ENCODE data around the gene FLVCR2. TPM values are rescaled to one million over a fixed set of nuclear protein-coding genes. Genes with fewer than 3 reads are reported as not detected.
A peak's percentile ranks its signal among the peaks of the same experiment; 100 is the strongest.

FLVCR2 gene
- total and polyA plus RNA-seq, 2 of the 13 experiments (the other 11 are each of a cell fraction or from before 2014, with no cell fraction given), result 9.9 to 10.5 TPM

DNA sequence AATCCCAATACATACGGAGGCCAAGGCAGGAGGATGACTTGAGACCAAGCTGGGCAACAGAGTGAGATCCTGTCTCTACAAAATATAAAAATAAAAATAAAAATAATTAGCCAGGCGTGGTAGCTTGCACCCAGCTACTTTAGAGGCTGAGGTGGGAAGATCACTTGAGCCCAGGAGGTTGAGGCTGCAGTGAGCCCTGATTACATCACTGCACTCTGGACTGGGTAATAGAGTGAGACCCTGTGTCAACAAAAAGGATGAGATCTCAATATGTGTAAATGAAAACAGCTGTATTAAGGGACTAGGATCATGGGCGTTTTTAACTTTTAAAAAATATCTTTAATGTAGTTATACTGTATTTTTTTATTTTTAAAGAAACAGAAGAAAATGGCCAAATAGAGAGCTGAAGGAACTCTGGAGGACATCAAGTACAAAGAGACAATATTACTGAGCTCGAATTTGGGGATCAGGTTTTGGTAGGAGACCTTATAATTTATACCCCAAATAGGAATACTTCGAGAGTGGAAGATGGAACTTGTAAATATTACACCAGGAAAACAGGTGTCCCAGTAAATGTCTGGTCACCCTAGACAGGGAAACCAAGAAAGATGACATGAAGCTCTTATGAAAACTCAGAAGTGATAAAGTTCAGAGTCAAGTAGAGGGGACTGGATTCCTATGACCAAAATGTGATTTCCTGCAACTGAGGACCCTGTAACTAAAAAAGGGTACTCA is 43.1 kb upstream of the FLVCR2 start (continued):
- TF ChIP-seq CBFB (CRISPR knock-in tag; IDR thresholded peaks at IDR 0.05) (no peak), FIP1L1 (IDR thresholded peaks at IDR 0.05; ENCODE audit: borderline replicate concordance, insufficient read depth, low read depth, low read length) (no peak), ZKSCAN1 (IDR thresholded peaks at IDR 0.05; ENCODE audit: low read length) (no peak), NCOA1 (CRISPR knock-in tag; IDR thresholded peaks at IDR 0.05) (no peak), MTF2 (CRISPR knock-in tag; IDR thresholded peaks at IDR 0.05; ENCODE audit: borderline replicate concordance) (no peak), EP300 (IDR thresholded peaks at IDR 0.05; ENCODE audit: low read depth in 2 of 2, low read length in 2 of 2) (no peak), EP300 (CRISPR knock-in tag; IDR thresholded peaks at IDR 0.05; ENCODE audit: borderline replicate concordance) (no peak), ASH2L (IDR thresholded peaks at IDR 0.05; ENCODE audit: insufficient read length, low read depth, low read length) (no peak), FOXA1 (IDR thresholded peaks at IDR 0.05) (no peak), FOXA1 (CRISPR knock-in tag; IDR thresholded peaks at IDR 0.05) (0 out of 2 replicates have a peak, but pooled peaks have one; percentile 22), ZNF775 (CRISPR knock-in tag; IDR thresholded peaks at IDR 0.05; ENCODE audit: borderline replicate concordance) (no peak), KLF15 (CRISPR knock-in tag; IDR thresholded peaks at IDR 0.05; ENCODE audit: borderline replicate concordance) (no peak), ZBTB38 (CRISPR knock-in tag; IDR thresholded peaks at IDR 0.05) (no peak), IKZF1 (IDR thresholded peaks at IDR 0.05) (no peak), KAT8 (CRISPR knock-in tag; IDR thresholded peaks at IDR 0.05) (peak; percentile 23; the same call in 1 of the 2 replicates)
- TF ChIP-seq, protein P1, sequence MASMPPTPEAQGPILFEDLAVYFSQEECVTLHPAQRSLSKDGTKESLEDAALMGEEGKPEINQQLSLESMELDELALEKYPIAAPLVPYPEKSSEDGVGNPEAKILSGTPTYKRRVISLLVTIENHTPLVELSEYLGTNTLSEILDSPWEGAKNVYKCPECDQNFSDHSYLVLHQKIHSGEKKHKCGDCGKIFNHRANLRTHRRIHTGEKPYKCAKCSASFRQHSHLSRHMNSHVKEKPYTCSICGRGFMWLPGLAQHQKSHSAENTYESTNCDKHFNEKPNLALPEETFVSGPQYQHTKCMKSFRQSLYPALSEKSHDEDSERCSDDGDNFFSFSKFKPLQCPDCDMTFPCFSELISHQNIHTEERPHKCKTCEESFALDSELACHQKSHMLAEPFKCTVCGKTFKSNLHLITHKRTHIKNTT (CRISPR knock-in tag; IDR thresholded peaks at IDR 0.05), result no peak
- TF ChIP-seq, protein P2, sequence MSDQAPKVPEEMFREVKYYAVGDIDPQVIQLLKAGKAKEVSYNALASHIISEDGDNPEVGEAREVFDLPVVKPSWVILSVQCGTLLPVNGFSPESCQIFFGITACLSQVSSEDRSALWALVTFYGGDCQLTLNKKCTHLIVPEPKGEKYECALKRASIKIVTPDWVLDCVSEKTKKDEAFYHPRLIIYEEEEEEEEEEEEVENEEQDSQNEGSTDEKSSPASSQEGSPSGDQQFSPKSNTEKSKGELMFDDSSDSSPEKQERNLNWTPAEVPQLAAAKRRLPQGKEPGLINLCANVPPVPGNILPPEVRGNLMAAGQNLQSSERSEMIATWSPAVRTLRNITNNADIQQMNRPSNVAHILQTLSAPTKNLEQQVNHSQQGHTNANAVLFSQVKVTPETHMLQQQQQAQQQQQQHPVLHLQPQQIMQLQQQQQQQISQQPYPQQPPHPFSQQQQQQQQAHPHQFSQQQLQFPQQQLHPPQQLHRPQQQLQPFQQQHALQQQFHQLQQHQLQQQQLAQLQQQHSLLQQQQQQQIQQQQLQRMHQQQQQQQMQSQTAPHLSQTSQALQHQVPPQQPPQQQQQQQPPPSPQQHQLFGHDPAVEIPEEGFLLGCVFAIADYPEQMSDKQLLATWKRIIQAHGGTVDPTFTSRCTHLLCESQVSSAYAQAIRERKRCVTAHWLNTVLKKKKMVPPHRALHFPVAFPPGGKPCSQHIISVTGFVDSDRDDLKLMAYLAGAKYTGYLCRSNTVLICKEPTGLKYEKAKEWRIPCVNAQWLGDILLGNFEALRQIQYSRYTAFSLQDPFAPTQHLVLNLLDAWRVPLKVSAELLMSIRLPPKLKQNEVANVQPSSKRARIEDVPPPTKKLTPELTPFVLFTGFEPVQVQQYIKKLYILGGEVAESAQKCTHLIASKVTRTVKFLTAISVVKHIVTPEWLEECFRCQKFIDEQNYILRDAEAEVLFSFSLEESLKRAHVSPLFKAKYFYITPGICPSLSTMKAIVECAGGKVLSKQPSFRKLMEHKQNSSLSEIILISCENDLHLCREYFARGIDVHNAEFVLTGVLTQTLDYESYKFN (CRISPR knock-in tag; conservative IDR thresholded peaks at IDR 0.05), result no peak; the same call in 1 of the 2 replicates
- TF ChIP-seq, protein P3, sequence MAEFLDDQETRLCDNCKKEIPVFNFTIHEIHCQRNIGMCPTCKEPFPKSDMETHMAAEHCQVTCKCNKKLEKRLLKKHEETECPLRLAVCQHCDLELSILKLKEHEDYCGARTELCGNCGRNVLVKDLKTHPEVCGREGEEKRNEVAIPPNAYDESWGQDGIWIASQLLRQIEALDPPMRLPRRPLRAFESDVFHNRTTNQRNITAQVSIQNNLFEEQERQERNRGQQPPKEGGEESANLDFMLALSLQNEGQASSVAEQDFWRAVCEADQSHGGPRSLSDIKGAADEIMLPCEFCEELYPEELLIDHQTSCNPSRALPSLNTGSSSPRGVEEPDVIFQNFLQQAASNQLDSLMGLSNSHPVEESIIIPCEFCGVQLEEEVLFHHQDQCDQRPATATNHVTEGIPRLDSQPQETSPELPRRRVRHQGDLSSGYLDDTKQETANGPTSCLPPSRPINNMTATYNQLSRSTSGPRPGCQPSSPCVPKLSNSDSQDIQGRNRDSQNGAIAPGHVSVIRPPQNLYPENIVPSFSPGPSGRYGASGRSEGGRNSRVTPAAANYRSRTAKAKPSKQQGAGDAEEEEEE (CRISPR knock-in tag; IDR thresholded peaks at IDR 0.05; ENCODE audit: borderline replicate concordance), result no peak
- TF ChIP-seq, protein P4, sequence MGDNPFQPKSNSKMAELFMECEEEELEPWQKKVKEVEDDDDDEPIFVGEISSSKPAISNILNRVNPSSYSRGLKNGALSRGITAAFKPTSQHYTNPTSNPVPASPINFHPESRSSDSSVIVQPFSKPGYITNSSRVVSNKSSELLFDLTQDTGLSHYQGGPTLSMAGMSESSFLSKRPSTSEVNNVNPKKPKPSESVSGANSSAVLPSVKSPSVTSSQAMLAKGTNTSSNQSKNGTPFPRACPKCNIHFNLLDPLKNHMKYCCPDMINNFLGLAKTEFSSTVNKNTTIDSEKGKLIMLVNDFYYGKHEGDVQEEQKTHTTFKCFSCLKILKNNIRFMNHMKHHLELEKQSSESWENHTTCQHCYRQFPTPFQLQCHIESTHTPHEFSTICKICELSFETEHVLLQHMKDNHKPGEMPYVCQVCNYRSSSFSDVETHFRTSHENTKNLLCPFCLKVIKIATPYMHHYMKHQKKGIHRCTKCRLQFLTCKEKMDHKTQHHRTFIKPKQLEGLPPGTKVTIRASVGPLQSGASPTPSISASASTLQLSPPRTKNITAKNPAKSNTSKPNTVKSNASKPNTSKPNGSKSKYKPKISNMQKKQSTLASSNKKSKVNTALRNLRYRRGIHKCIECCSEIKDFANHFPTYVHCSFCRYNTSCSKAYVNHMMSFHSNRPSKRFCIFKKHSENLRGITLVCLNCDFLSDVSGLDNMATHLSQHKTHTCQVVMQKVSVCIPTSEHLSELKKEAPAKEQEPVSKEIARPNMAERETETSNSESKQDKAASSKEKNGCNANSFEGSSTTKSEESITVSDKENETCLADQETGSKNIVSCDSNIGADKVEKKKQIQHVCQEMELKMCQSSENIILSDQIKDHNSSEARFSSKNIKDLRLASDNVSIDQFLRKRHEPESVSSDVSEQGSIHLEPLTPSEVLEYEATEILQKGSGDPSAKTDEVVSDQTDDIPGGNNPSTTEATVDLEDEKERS (CRISPR knock-in tag; IDR thresholded peaks at IDR 0.05), result no peak

Data from HepG2 (cell line).